ENCODE data around the gene UNKL.

UNKL gene

DNA sequence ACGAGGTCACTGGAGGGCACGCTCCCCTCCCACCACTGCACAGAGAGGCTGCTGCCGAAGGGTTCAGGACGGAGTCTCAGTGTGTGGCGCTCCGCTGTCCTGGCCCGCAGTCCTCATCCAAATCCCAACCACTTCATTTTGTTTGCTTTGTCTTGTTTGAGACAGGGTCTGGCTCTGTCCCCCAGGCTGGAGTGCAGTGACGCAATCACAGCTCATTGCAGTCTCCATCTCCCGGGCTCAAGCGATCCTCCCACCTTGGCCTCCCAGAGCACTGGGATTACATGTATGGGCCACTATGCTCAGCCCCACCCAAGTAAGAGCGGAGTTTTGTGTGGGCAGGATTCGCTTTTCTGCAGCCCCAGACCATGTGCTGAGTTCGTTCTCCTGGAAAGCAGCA lies 12.7 kb downstream of the UNKL start:
- no peak for DNase-seq (ENCODE audit: low read depth)

- DNase-seq (ENCODE audit: low read depth): no peak
These were observed 13.3 kb downstream of the UNKL start for GRCh38 chr16:1401061-1401757.

GRCh38 chr16:1398826-1399581 lies 15.5 kb downstream of the UNKL start:
- no peak for DNase-seq (ENCODE audit: low read depth)

- DNase-seq (ENCODE audit: low read depth): no peak
These were observed 16.2 kb downstream of the UNKL start for GRCh38 chr16:1398351-1398750.

DNA sequence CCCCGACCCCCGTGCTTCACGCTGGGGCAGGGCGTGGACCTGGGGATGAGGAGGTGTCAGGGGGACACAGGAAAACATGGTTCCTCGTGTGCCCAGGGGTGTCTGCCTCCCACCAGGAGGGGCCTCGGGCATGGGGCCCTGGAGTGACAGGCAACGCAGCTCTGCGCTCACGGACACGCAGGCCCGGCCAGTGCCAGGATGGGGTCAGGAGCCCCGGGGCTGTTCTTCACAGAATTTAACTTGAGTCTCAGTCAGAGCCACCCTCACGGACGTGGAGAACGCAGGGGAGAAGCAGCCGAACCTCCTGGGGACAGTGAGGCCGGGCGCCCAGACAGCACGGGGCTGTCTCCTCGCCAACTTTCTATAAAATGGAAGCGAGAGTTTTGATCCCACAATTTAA lies 16.7 kb downstream of the UNKL start:
- DNase-seq (ENCODE audit: low read depth): no peak

DNA sequence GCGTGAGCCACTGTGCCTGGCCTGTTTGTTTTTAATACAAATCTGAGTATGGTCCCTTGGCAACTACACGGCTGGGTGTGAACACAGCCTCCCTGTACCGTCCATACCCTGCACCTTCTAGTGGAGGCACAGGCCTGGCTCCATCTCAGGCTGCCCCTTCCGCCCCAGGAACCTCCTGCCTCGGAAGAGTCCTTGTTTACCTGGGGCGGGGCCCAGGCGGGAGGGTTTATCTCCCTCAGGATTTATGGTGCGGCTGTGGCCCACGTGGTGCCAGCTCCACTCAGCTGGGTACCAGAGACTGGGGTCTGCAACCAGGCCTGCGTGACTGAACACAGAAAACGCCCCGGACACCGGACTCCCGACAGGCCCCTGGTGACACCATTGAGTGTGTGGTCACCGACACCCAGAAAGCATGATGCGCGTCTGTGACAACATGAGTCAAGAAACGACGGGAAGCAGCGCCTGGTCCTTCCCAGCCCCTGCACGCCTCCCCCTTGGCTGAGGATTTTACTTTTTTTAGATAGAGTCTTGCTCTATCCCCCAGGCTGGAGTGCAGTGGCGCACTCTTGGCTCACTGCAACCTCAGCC lies 19.0 kb downstream of the UNKL start:
- no peak for DNase-seq (ENCODE audit: low read depth)

GRCh38 chr16:1394367-1394951 lies 20.0 kb downstream of the UNKL start:
- DNase-seq (ENCODE audit: low read depth): no peak

- no peak for DNase-seq (ENCODE audit: low read depth)
These were observed 20.8 kb downstream of the UNKL start for GRCh38 chr16:1393613-1394176.

DNA sequence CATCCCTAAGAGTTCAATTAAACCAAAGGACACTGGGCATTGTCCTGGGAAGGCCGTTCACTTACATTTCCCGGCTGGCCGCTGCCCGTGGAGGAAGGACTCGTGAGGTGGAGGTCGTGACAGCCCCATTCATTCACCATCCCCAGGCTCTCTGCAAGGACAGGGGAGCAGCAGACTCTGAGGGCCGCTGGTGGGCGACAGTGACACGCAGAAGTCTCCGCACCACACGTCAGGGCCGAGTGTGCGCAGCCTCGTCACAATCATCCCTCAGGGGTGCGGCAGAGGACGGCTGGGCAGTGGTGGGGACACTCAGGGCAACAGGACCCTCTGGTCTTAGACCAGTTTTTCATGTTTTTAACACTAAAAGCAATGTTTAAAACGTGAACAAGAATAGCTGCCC lies 21.7 kb downstream of the UNKL start:
- DNase-seq (ENCODE audit: low read depth): no peak

DNA sequence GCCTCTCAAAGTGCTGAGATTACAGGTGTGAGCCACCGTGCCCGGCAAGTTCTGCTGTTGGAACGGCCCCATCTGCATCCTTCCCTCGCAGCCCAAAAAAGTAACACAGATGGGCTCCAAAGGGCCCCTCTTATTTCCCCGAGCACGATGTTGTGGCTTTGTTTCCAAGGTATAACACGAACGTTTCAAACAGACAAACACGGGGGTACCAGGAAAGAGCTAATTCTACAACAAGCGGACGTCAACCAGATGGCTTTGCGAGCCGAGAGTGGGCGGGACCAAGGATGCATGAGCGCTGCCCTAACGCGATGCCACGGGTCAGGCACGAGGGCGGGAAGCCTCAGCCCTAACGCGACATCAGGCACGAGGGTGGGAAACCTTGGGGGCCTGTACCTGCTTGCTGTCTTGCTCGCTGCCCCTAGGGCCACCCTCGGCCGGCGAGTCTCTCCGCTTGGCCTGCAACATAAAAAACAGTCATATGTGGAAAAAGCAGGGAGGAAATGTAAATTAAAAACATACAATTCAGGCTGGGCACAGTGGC lies 24.2 kb downstream of the UNKL start:
- DNase-seq (ENCODE audit: low read depth): no peak

DNA sequence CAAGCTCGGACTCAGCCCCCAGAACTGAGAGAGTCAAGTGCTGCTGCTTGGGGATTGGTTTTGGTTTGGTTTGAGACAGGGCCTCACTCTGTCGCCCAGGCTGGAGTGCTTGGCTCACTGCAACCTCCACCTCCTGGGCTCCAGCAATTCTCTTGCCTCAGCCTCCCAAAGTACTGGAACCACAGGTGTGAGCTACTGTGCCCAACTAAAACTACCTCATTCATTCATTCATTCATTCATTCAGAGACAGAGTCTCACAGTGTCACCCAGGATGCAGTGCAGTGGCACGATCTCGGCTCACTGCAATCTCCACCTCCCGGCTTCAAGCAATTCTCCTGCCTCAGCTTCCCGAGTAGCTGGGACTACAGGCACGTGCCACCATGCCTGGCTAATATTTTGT lies 24.7 kb downstream of the UNKL start:
- DNase-seq (ENCODE audit: low read depth): no peak

GRCh38 chr16:1387331-1387730 lies 27.2 kb downstream of the UNKL start:
- no peak for DNase-seq (ENCODE audit: low read depth)

GRCh38 chr16:1385232-1385631 lies 29.3 kb downstream of the UNKL start:
- DNase-seq (ENCODE audit: low read depth): no peak

DNA sequence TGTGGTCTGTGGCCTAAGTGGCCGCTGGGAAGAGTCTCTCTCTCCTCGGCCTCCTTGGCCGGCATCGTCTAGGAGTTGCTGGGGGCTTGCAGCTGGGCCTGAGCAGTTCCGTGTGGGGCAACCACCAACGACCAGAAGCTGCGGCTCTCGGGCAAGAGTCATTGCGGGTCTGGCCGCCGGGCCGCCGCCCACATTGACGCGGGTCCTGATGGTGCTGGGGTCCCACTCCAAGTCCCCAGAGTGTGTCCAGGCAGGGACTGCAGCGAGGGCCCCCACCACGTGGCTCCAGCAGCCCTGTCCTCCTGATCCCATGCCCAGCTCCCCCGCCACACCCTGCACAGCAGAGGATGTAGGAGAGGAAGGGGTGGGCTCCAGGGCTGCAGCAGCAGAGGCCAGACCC lies 30.9 kb downstream of the UNKL start:
- no peak for DNase-seq (ENCODE audit: low read depth)

DNA sequence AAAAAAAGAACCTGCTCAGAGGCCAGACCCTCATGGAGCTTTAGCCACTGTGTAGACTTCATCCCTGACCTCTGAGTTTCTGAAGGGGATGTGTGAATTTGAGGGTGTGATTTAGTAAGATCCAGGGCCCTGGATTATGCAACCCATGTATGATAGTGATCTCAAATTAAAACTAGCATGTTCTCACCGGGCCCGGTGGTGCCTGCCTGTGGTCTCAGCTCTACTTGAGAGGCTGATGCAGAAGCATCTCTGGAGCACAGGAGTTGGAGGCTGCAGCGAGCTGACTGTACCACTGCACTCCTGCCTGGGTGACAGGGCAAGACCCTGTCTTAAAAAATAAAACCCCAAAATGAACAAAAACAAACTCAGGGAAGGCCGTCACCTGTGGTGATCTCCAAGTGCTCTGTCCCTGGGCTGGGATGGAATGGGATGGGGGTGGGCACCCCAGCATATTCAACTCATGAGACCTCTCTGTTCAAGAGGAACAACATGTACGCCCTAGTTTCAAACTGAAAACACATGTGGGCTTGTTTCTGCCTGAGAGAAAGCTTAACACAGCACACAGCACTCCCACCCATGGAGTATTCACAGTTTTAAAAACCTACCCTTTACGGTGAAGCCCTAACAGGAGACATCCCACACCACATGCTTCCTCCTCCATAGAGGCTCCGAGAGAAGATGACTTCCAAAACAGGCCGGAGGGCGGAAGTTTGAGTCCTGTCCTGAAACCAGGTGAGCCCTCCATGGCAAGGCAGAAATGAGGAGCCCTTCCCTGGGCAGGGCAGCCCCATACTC lies 32.7 kb downstream of the UNKL start:
- peak; percentile 2 for DNase-seq (ENCODE audit: low read depth)

DNA sequence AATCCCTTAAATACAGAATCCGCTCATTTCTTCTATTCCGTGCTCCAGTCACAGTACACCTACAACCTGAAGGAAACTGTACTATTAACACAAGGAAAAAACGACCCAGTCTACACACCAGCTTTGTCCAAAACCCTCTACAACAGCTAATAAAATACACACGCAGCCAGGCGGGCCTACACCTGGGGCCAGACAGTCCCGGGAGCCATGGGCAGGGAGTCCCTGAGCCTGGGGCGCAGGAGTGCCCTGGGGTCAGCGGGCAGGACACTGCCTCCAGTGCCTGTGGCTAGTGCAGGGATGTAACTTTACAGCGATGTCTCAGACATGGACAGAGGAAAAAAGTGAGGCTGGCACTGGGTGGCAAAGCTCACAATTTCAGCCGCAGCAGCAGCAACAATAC lies 34.3 kb downstream of the UNKL start:
- no peak for DNase-seq (ENCODE audit: low read depth)

GRCh38 chr16:1379304-1380076 lies 35.0 kb downstream of the UNKL start:
- DNase-seq (ENCODE audit: low read depth): peak; percentile 31

GRCh38 chr16:1378804-1379303 lies 35.6 kb downstream of the UNKL start:
- DNase-seq (ENCODE audit: low read depth): peak; percentile 61

GRCh38 chr16:1378087-1378803 lies 36.3 kb downstream of the UNKL start:
- DNase-seq (ENCODE audit: low read depth): no peak

All from amniotic epithelial cell (primary cell).